ENCODE data around the gene TYW5.
A peak's percentile ranks its signal among the peaks of the same experiment; 100 is the strongest.

The TYW5 gene, protein sequence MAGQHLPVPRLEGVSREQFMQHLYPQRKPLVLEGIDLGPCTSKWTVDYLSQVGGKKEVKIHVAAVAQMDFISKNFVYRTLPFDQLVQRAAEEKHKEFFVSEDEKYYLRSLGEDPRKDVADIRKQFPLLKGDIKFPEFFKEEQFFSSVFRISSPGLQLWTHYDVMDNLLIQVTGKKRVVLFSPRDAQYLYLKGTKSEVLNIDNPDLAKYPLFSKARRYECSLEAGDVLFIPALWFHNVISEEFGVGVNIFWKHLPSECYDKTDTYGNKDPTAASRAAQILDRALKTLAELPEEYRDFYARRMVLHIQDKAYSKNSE

GRCh38 chr2:199955339-199956061 is at the start of gene TYW5, which contains the start of gene MAIP1:
Gene TYW5 (minus strand): TSS chr2:199955491. CDS start chr2:199955470, 21 bp downstream.
Gene MAIP1 (plus strand): TSS chr2:199955582. CDS start chr2:199955799, 217 bp downstream.
- DNase-seq, result peak; percentile 74 to 77

DNA sequence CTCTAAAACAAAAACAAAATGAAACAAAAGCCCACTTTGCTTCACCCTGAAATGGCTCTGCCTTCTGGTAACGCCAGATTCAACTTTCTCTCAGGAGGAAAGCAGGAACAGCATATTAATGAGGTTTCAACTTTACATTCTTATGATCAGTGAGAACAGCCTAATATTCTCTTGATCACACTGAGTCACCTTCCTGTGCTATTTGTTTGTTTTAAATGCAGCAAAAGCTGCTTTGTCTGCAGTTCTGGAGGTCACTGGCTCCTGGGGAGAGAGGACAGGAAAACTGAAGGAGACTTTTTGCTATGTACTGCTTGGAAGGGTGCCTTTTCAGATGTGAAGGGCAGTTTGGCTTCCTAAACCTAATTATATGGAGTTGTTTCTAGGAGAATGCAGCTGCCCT is 48.2 kb upstream of the TYW5 start:
- no peak for DNase-seq

GRCh38 chr2:200000444-200001163 is 45.3 kb upstream of the TYW5 start:
- DNase-seq, result no peak

- DNase-seq, result no peak
Observed at GRCh38 chr2:199999166-199999565, 43.9 kb upstream of the TYW5 start.

GRCh38 chr2:199997296-199997695 is 42.0 kb upstream of the TYW5 start:
- no peak for DNase-seq

- DNase-seq, result no peak
Observed at GRCh38 chr2:199994896-199995295, 39.6 kb upstream of the TYW5 start.

DNA sequence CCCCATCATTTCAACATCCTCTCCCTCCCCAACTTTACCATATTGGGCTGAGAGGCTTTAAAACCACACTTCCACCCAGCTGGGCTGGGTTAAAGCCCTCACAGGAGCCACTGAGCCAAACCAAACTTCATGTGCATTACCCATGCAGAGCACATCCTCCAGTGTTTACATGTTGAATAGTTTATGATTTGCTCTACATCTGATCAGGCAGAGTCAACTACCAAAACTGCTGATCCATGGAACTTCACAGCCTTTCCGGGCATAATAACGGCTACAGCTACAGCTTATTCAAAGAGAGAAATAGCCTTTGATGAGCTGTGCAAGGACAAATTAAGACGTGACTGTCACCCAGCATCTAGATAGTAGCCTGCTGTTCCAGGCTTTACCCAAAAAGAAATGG is 39.1 kb upstream of the TYW5 start:
- no peak for DNase-seq

- no peak for DNase-seq
Observed at GRCh38 chr2:199992296-199992695, 37.0 kb upstream of the TYW5 start.

GRCh38 chr2:199991691-199992090 is 36.4 kb upstream of the TYW5 start:
- no peak for DNase-seq

DNA sequence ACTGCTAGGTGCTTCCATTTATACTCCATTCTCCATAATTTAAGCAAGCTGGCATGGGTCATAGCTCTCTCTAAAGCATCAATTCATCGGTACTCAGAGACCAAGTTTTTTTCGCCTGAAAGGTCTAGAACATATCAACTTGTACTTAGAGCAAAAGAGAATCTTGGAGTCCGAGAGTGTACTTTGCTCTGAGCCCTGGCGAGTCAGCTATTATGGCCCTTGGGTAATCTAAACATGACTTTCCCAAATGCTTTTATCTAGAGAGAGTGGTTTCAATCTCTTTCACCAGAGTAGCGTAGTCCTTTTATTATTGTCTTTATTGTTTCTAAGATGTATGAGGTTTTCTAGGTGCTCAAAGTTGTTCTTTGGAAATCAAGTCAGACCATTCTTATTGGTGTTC is 34.5 kb upstream of the TYW5 start:
- DNase-seq, result no peak

- DNase-seq, result no peak
Observed at GRCh38 chr2:199988151-199988550, 32.9 kb upstream of the TYW5 start.

- DNase-seq, result no peak
Observed at GRCh38 chr2:199987586-199987985, 32.3 kb upstream of the TYW5 start.

GRCh38 chr2:199985625-199986207 is 30.4 kb upstream of the TYW5 start:
- DNase-seq, result peak; percentile 50 to 59

- no peak for DNase-seq
Observed at GRCh38 chr2:199984755-199985154, 29.5 kb upstream of the TYW5 start.

- DNase-seq, result no peak
Observed at GRCh38 chr2:199984159-199984558, 28.9 kb upstream of the TYW5 start.

GRCh38 chr2:199983534-199983933 is 28.2 kb upstream of the TYW5 start:
- DNase-seq, result no peak

GRCh38 chr2:199982126-199982843 is 27.0 kb upstream of the TYW5 start:
- no peak for DNase-seq

DNA sequence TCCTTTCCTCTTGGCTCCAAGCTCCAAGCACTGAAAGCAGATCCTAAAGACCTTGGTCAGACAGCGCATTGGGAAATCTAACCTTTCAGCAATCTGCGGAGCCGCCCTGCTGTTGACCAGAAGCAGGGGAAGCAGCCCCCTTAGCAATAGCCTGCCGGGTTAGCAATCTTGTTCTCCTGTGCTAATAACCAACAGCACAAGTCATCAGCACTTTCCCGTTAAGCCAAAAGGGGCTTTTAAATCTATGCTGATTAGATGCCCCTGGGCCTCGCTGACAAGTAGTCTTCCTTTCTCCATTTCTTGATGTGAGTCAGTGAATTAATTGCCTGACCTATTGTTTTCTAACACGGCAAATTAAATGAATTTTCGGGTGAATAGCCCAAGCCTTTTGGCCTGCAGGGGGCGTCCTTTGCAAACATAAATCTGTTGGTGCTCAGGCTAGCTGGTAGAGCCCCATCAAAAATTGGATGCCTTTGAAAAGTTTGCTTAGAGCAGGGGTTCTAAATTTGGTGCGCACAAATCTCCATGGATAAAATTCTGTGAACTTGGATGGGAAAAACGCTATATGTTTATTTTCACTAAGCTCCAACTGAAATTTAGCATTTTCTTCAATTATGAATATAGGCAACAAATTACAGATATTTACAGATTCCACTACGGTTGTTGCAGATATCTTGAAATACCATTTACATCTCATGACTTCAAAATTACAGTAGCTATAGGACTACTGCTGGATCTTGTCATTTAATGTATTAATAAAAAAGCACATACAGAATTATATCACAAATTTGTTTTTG is 24.7 kb upstream of the TYW5 start:
- DNase-seq, result peak; percentile 64 to 78

DNA sequence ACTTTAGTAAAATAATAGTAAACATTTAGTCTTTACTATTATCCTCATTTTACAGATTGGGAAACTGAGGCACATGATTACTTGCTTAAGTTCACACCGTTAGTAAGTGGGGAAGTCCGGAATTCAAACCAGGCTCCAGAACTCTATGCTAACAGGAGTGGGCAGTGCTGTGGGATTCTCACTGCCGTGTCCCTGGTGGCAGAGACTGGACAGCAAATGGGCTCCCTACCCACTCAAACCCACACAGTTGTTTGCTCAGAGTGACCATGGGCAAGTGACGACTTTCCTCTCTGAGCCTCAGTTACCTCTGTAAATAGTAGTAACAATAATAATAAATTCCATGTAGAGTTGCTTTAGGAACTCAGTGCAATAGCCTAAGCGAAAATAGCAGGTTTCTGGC is 24.1 kb upstream of the TYW5 start:
- DNase-seq, result no peak

DNA sequence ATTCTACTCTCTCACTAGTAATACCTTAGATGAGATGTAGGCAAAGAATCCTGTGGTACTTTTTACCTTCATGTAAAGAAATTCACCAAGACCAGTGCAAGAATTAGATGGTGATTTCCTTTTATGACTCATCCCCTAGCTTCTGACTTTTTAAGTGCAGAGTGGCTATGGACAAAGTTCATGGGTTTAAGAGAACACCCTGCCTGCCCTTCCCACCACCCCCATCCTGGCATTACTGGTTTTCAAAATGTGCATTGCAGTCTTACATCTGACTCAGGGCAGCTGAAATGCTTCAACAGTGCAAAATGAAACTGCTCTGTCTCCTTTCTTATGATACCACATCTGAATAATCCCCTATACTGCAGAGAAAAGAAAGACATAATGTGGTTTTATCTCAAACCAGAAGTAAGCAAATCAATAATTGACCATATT is 22.7 kb upstream of the TYW5 start:
- DNase-seq, result no peak

DNA sequence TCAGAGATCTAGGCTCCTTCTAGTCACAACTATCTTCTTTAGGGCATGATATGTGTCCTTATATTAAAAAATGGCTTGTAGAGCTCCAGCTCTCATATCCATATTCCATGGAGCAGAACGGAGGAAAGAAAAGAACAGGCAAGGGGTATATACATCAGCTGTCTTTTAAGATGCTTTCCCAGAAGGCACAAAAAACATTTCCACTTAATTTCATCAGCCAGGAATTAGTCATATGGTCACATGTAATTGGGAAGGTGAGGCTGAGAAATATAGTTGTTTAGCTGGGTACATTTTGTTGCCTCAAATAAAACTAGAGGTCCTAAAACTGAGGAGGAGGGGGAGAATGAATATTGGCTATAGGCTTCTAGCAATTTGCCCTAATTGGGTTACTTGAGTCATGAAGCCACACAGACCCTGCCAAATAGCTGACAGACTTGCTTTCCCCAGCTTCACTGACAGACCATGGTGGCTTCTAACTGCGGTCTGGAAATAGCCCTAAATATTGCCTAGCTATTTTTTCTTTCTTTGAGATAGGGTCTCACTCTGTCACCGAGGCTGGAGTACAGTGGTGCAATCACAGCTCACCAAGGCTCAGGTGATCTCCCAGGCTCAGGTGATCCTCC is 20.1 kb upstream of the TYW5 start:
- no peak for DNase-seq

All from CD4-positive, alpha-beta T cell treated with Interleukin-1 beta for 1 hour (primary cell).